Measurements from ENCODE around the gene ULBP1. TPM values are rescaled to one million over a fixed set of nuclear protein-coding genes. Genes with fewer than 3 reads are reported as not detected.
"Not testable (repeated sequence)": the region's sequence is repeated elsewhere in the genome, so short reads cannot be mapped to it uniquely, and the experiment has no call there.

Gene ULBP1
- polyA plus RNA-seq, 1 experiment = 2.6 TPM

GRCh38 chr6:149935246-149935645, 28.5 kb upstream of the ULBP1 start:
- POLR2A ChIA-PET = no interaction called here
- Histone ChIP-seq H3K4me3 (ENCODE audit: low read depth, low read length) (no peak overlapping the region), H3K36me3 (ENCODE audit: control insufficient read depth, insufficient read depth, low read length) (no peaks in the 10 kb centered on the region), H3K27me3 (ENCODE audit: control insufficient read depth, insufficient read depth, low read length) (peaks cover 21% of the 10 kb centered on the region)
- CTCF ChIA-PET = interaction anchor here (1.1 to 2.8 kb wide), 3 partner anchors 8 to 81 kb away, joined by 3 to 24 read pairs (median 3); no protein-coding TSS in a partner anchor
- no peak for DNase-seq (ENCODE audit: low read depth)
- no peak for TF ChIP-seq CTCF (IDR thresholded peaks at IDR 0.05; ENCODE audit: insufficient read depth, low read depth, low read length)

GRCh38 chr6:149935668-149936067, 28.1 kb upstream of the ULBP1 start:
- TF ChIP-seq CTCF (IDR thresholded peaks at IDR 0.05; ENCODE audit: insufficient read depth, low read depth, low read length) = no peak
- CTCF ChIA-PET = interaction anchor here (1.1 to 2.8 kb wide), 3 partner anchors 9 to 81 kb away, joined by 3 to 24 read pairs (median 3); no protein-coding TSS in a partner anchor
- no peak for DNase-seq (ENCODE audit: low read depth)
- POLR2A ChIA-PET = no interaction called here
- Histone ChIP-seq H3K27me3 (ENCODE audit: control insufficient read depth, insufficient read depth, low read length) (peaks cover 21% of the 10 kb centered on the region), H3K36me3 (ENCODE audit: control insufficient read depth, insufficient read depth, low read length) (no peaks in the 10 kb centered on the region), H3K4me3 (ENCODE audit: low read depth, low read length) (no peak overlapping the region)

- CTCF ChIA-PET = interaction anchor here (2.8 kb wide), 1 partner anchor 80 kb away, joined by 24 read pairs; no protein-coding TSS in a partner anchor
- no peak for TF ChIP-seq CTCF (IDR thresholded peaks at IDR 0.05; ENCODE audit: insufficient read depth, low read depth, low read length)
- Histone ChIP-seq H3K4me3 (ENCODE audit: low read depth, low read length) (no peak overlapping the region), H3K36me3 (ENCODE audit: control insufficient read depth, insufficient read depth, low read length) (no peaks in the 10 kb centered on the region), H3K27me3 (ENCODE audit: control insufficient read depth, insufficient read depth, low read length) (peaks cover 20% of the 10 kb centered on the region)
- POLR2A ChIA-PET = no interaction called here
- DNase-seq (ENCODE audit: low read depth) = no peak
These were observed 27.0 kb upstream of the ULBP1 start for GRCh38 chr6:149936743-149937142.

GRCh38 chr6:149938013-149938570, 25.7 kb upstream of the ULBP1 start:
- DNase-seq (ENCODE audit: low read depth); POLR2A ChIA-PET; H3K36me3 ChIP-seq (ENCODE audit: control insufficient read depth, insufficient read depth, low read length): not testable (repeated sequence)
- CTCF ChIA-PET = interaction anchor here (1.1 kb wide), 1 partner anchor 79 kb away, joined by 7 read pairs; no protein-coding TSS in a partner anchor
- Histone ChIP-seq H3K27me3 (ENCODE audit: control insufficient read depth, insufficient read depth, low read length) (peaks cover 17% of the 10 kb centered on the region), H3K4me3 (ENCODE audit: low read depth, low read length) (peak overlapping the region; percentile 45)

GRCh38 chr6:149938571-149939355, 25.0 kb upstream of the ULBP1 start:
- ChIA-PET CTCF (interaction anchor here (1.1 kb wide), 1 partner anchor 78 kb away, joined by 7 read pairs; no protein-coding TSS in a partner anchor), POLR2A (no interaction called here)
- Histone ChIP-seq H3K36me3 (ENCODE audit: control insufficient read depth, insufficient read depth, low read length) (no peaks in the 10 kb centered on the region), H3K27me3 (ENCODE audit: control insufficient read depth, insufficient read depth, low read length) (peaks cover 15% of the 10 kb centered on the region), H3K4me3 (ENCODE audit: low read depth, low read length) (peak overlapping the region; percentile 45)
- DNase-seq (ENCODE audit: low read depth) = no peak
- no peak for TF ChIP-seq CTCF (IDR thresholded peaks at IDR 0.05; ENCODE audit: insufficient read depth, low read depth, low read length)

All from BJ (cell line).